ENCODE measurements around the gene ACSL4. TPM values are rescaled to one million over a fixed set of nuclear protein-coding genes. Genes with fewer than 3 reads are reported as not detected.

ACSL4 gene
- total RNA-seq, 6 experiments from 2014 or later: 1.8 to 76.7 (median 5.3) TPM

- WGBS (ENCODE audit: insufficient coverage, low coverage, low lambda C conversion rate, missing lambda C conversion rate): 60% methylated on average over 5 of the region's 6 CpGs
- Histone ChIP-seq H3K9me3 (no peaks in the 10 kb centered on the region), H3K36me3 (no peaks in the 10 kb centered on the region), H3K27ac (no peak overlapping the region), H3K4me1 (no peaks in the 10 kb centered on the region), H3K27me3 (no peaks in the 10 kb centered on the region), H3K4me3 (no peak overlapping the region)
- intact Hi-C loops (cut with DNase I): no loop called here
- TF ChIP-seq POLR2A (IDR thresholded peaks at IDR 0.05) (no peak), CTCF (IDR thresholded peaks at IDR 0.05) (no peak)
- no peak for ATAC-seq
- no peak for DNase-seq
Measured at GRCh38 chrX:109614951-109615350, 118.1 kb downstream of the ACSL4 start.

- no peak overlapping the region for H3K27ac ChIP-seq
- peaks cover 0 to 9% of the 10 kb centered on the region in 2 donors for H3K27me3 ChIP-seq
- H3K4me1 ChIP-seq: no peaks in the 10 kb centered on the region
- no peaks in the 10 kb centered on the region for H3K9me3 ChIP-seq
- intact Hi-C loops (cut with DNase I): no loop called here
- H3K4me3 ChIP-seq: no peak overlapping the region
- ATAC-seq (no peak), DNase-seq (no peak)
- no peaks in the 10 kb centered on the region for H3K36me3 ChIP-seq
- WGBS (ENCODE audit: insufficient coverage, low coverage, low lambda C conversion rate, missing lambda C conversion rate): 33% methylated on average over 5 of the region's 5 CpGs
- no peak for TF ChIP-seq CTCF (IDR thresholded peaks at IDR 0.05)
- TF ChIP-seq POLR2A (IDR thresholded peaks at IDR 0.05): no peak
Measured at GRCh38 chrX:109601486-109601885, 131.6 kb downstream of the ACSL4 start.

GRCh38 chrX:109600237-109600651 is 132.8 kb downstream of the ACSL4 start:
- Histone ChIP-seq H3K4me1 (no peaks in the 10 kb centered on the region), H3K36me3 (no peaks in the 10 kb centered on the region), H3K27me3 (peaks cover 0 to 9% of the 10 kb centered on the region in 2 donors), H3K4me3 (no peak overlapping the region), H3K27ac (no peak overlapping the region), H3K9me3 (no peaks in the 10 kb centered on the region)
- 21% methylated on average over 9 of the region's 16 CpGs for WGBS (ENCODE audit: insufficient coverage, low coverage, low lambda C conversion rate, missing lambda C conversion rate)
- no peak for TF ChIP-seq CTCF (IDR thresholded peaks at IDR 0.05)
- ATAC-seq (no peak), DNase-seq (no peak)
- intact Hi-C loops (cut with DNase I): no loop called here

- 55% methylated on average over 3 of the region's 3 CpGs for WGBS (ENCODE audit: insufficient coverage, low coverage, low lambda C conversion rate, missing lambda C conversion rate)
- intact Hi-C loops (cut with DNase I): no loop called here
- no peaks in the 10 kb centered on the region for H3K9me3 ChIP-seq
- H3K4me1 ChIP-seq: no peaks in the 10 kb centered on the region
- ATAC-seq (no peak), DNase-seq (no peak)
- H3K36me3 ChIP-seq: no peaks in the 10 kb centered on the region
- no peak overlapping the region for H3K4me3 ChIP-seq
- H3K27me3 ChIP-seq: peaks cover 0 to 9% of the 10 kb centered on the region in 2 donors
- TF ChIP-seq CTCF (IDR thresholded peaks at IDR 0.05) (no peak), POLR2A (IDR thresholded peaks at IDR 0.05) (no peak)
- no peak overlapping the region for H3K27ac ChIP-seq
Measured at GRCh38 chrX:109596015-109596414, 137.0 kb downstream of the ACSL4 start.

Small RNA genes lying within 50 kb of the gene (small RNA-seq; reads per million reads assigned to genes)
- gene AL118496.2 (0 reads per million in 2 experiments), gene RF00019 (0 reads per million in 2 experiments)

Other genes starting within 250 kb of the ACSL4 start
- 1 to 10 TPM; 4.1 to 6.5 (median 4.4) TPM for gene NXT2, start 196.4 kb downstream of the ACSL4 start, total RNA-seq
- gene KCNE5, start 108.1 kb downstream of the ACSL4 start, total RNA-seq: under 1 TPM in 2 of 6 experiments, not detected in 4; 0.16 to 0.27 TPM

Measured in right lobe of liver (tissue), 6 donors.